Gastrocnemius medialis (tissue), 4 donors: ENCODE results near the gene ZBED1. TPM values are rescaled to one million over a fixed set of nuclear protein-coding genes. Genes with fewer than 3 reads are reported as not detected.
"Not testable (repeated sequence)": the region's sequence is repeated elsewhere in the genome, so short reads cannot be mapped to it uniquely, and the experiment has no call there.

Experiments
- ATAC-seq, 2 donors: fragments of 150-250 bp; one replicate each; pipeline ENCODE4 v1.9.1; 2016
- DNase-seq, 2 donors: peaks; one replicate each; pipeline ENCODE4 v3.0.0-alpha.2; 2019
- H3K27ac ChIP-seq, 4 donors: fragments of 200-600 bp; sonication (generic); 1 replicate in 1 of 4; 2 replicates in 3 of 4; pipeline ENCODE4 v1.5.1; 2016 to 2018; ENCODE audit warnings: mild to moderate bottlenecking in 2 of 4, moderate library complexity in 1 of 4
- H3K27me3 ChIP-seq, 3 donors: fragments of 200-600 bp; sonication (generic) in 2 of 3; 1 replicate in 1 of 3; 2 replicates in 2 of 3; pipeline versions ENCODE4 v1.5.1 to v1.6.0; 2016 to 2019; ENCODE audit warnings: mild to moderate bottlenecking in 1 of 3, moderate library complexity in 1 of 3
- H3K36me3 ChIP-seq, 2 donors: fragments of 200-600 bp; sonication (generic) in 1 of 2; one replicate each; pipeline ENCODE4 v1.5.1; 2017 to 2018
- H3K4me1 ChIP-seq, 2 donors: fragments of 200-600 bp; sonication (generic) in 1 of 2; one replicate each; pipeline ENCODE4 v1.5.1; 2016 to 2017; ENCODE audit warnings: mild to moderate bottlenecking in 2 of 2
- H3K4me3 ChIP-seq, 4 donors: fragments of 200-600 bp; sonication (generic) in 3 of 4; 1 replicate in 1 of 4; 2 replicates in 3 of 4; pipeline ENCODE4 v1.5.1; 2016 to 2019; ENCODE audit warnings: mild to moderate bottlenecking in 2 of 4
- H3K9me3 ChIP-seq, 3 donors: fragments of 200-600 bp; sonication (generic) in 2 of 3; 1 replicate in 1 of 3; 2 replicates in 2 of 3; pipeline ENCODE4 v1.5.1; 2016 to 2019
- CTCF ChIP-seq, 5 experiments: fragments of 450-650 bp in 3 of 5; fragments of 200-600 bp in 2 of 5; sonication (generic) in 2 of 5; IDR thresholded peaks in 4 of 5; conservative IDR thresholded peaks in 1 of 5; 1 replicate in 4 of 5; 2 replicates in 1 of 5; pipeline ENCODE4 v1.5.1; 2016 to 2019; ENCODE audit warnings: antibody characterized with exemption in 5 of 5, mild to moderate bottlenecking in 3 of 5, moderate library complexity in 3 of 5
- POLR2A ChIP-seq, 2 donors: fragments of 450-650 bp; IDR thresholded peaks; one replicate each; pipeline ENCODE4 v1.6.1; 2017; ENCODE audit warnings: antibody characterized with exemption in 2 of 2, mild to moderate bottlenecking in 2 of 2, moderate library complexity in 2 of 2
- in situ Hi-C, 4 donors: fragments of 200-750 bp; cut with MboI; loops; one replicate each; pipeline versions ENCODE4 v1.15.0 to v1.8.0; 2017; ENCODE audit warnings: low sequenced_read_pairs in 4 of 4
- intact Hi-C: fragments of 100-400 bp; cut with DNase I; formaldehyde crosslinking; loops from one replicate; pipeline ENCODE4 v1.15.1; 2023; ENCODE audit warnings: low total_unique reads
- total RNA-seq, 4 donors: library from RNA; depleted of rRNA; stranded (reverse); fragments of >200 nt; gene quantifications; one replicate each; pipeline versions ENCODE4 v1.1.0 to v1.2.3, GENCODE V29; 2016

ZBED1 gene
- total RNA-seq, 4 donors from 2014 or later = 76.8 to 191 (median 131) TPM

- intact Hi-C loops = no loop called here
- DNase-seq (no peak), ATAC-seq (no peak)
- TF ChIP-seq POLR2A (IDR thresholded peaks at IDR 0.05) (no peak), CTCF (IDR thresholded peaks at IDR 0.05 in 4 of 5, conservative IDR thresholded peaks at IDR 0.05 in 1 of 5) (no peak)
- Histone ChIP-seq H3K27me3 (no peaks in the 10 kb centered on the region), H3K4me3 (no peak overlapping the region), H3K27ac (no peak overlapping the region), H3K4me1 (no peaks in the 10 kb centered on the region), H3K9me3 (no peaks in the 10 kb centered on the region), H3K36me3 (no peaks in the 10 kb centered on the region)
- in situ Hi-C loops = no loop called here
These were observed 8.0 kb upstream of the ZBED1 start for GRCh38 chrX:2508648-2509335.

DNA sequence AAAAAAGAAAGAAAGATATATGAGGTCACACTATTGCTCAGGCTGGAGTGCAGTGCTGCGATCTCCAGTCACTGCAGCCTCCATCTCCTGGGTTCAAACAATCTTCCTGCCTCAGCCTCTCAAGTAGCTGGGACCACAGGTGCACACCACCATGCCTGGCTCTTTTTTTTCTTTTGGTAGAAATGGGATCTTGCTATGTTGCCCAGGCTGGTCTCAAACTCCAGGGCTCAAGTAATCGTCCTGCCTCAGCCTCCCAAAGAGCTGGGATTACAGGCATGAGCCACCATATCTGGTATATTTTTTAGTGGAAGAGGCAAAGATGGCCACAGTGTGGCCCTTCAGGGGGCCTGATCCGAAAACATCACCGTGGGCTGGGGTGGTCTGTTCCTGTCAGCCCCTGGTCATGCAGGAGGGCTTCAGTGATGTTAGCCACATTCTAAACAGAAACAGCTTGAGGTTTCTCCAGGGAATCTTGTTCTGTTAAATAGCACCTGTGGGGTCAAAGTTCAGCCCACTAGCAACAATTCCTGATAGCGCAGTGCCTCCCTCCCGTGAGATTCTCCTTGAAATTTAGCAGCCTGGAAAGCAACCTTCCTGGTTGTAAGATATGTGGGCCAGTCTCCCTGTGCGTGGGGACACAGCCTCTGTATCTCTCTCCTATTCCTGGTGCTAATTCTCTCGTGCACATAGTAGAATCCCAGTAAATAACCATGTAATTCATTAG lies 7.3 kb upstream of the ZBED1 start:
- no peak overlapping the region for H3K4me3 ChIP-seq
- H3K4me1 ChIP-seq = no peaks in the 10 kb centered on the region
- H3K27me3 ChIP-seq = no peaks in the 10 kb centered on the region
- intact Hi-C loops = no loop called here
- DNase-seq (no peak), ATAC-seq (no peak)
- no peak overlapping the region for H3K27ac ChIP-seq
- in situ Hi-C loops = no loop called here
- H3K9me3 ChIP-seq = no peaks in the 10 kb centered on the region
- no peak for TF ChIP-seq POLR2A (IDR thresholded peaks at IDR 0.05)
- no peak for TF ChIP-seq CTCF (IDR thresholded peaks at IDR 0.05 in 4 of 5, conservative IDR thresholded peaks at IDR 0.05 in 1 of 5)
- no peaks in the 10 kb centered on the region for H3K36me3 ChIP-seq

- TF ChIP-seq POLR2A (IDR thresholded peaks at IDR 0.05) (no peak), CTCF (IDR thresholded peaks at IDR 0.05 in 4 of 5, conservative IDR thresholded peaks at IDR 0.05 in 1 of 5) (no peak)
- intact Hi-C loops (no loop called here), in situ Hi-C loops (no loop called here)
- no peaks in the 10 kb centered on the region for H3K27me3 ChIP-seq
- H3K9me3 ChIP-seq = no peaks in the 10 kb centered on the region
- ATAC-seq (no peak), DNase-seq (no peak)
- H3K4me1 ChIP-seq = no peaks in the 10 kb centered on the region
- no peak overlapping the region for H3K27ac ChIP-seq
- no peaks in the 10 kb centered on the region for H3K36me3 ChIP-seq
- no peak overlapping the region for H3K4me3 ChIP-seq
These were observed 6.4 kb upstream of the ZBED1 start for GRCh38 chrX:2507196-2507595.

GRCh38 chrX:2505341-2505740 lies 4.6 kb upstream of the ZBED1 start:
- H3K27me3 ChIP-seq, in situ Hi-C loops, intact Hi-C loops, H3K4me3 ChIP-seq, H3K4me1 ChIP-seq, H3K36me3 ChIP-seq, ATAC-seq, H3K27ac ChIP-seq, H3K9me3 ChIP-seq, DNase-seq: not testable (repeated sequence)

- Histone ChIP-seq H3K9me3 (no peaks in the 10 kb centered on the region), H3K4me3 (no peak overlapping the region), H3K4me1 (peaks cover 0 to under 1% of the 10 kb centered on the region in 2 donors), H3K27me3 (no peaks in the 10 kb centered on the region), H3K27ac (no peak overlapping the region), H3K36me3 (no peaks in the 10 kb centered on the region)
- no peak for DNase-seq
- no peak for TF ChIP-seq CTCF (IDR thresholded peaks at IDR 0.05 in 4 of 5, conservative IDR thresholded peaks at IDR 0.05 in 1 of 5)
- ATAC-seq = no peak
- in situ Hi-C loops (no loop called here), intact Hi-C loops (loop anchor here (5.0 kb wide), 3 partner anchors 103 to 187 kb away; partner anchors contain the start of gene CD99)
These were observed 4.0 kb upstream of the ZBED1 start for GRCh38 chrX:2504706-2505332.
